ENCODE data around the gene LBR. TPM values are rescaled to one million over a fixed set of nuclear protein-coding genes. Genes with fewer than 3 reads are reported as not detected.

LBR gene
- total RNA-seq, 4 donors from 2014 or later: 16.4 to 47.7 (median 22.5) TPM

DNA sequence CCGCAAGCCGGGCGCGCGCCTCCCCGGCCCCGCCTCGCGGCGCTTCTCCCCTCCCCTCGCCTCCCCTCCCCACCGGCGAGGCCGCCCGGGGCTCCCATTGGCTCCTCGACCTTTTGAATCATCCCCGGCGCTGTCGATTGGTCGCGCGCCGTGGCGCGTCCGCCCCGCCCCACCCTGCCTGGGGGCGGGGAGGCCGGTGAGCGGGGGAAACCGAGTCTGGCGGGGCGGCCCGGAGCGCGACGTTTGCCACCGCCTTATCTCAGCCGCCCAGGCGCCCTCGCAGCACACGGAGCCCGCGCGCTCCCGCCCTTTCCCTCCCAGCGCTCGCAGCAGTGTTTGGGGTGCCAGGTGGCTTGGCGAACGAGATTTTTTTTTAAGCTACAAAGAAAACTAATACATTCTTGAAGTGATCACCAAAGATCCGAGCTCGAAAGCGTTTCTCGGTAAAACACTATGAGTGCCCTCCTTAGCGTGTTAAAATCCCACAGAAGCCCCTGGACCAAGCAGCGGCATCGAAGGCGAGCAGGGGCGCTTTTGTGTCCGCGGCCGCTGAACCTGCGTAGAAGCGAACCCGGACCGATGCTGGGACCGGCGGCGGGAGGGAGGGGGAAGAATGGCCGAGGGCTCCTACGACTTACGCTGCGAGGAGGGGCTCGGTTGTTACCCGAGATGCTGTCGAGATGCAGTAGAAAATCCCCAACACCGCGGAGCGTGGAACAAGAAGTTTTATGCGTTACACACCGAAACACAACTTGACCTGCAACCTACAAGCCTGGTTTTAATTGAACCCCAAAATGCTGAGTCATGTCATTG lies 436 bp upstream of the LBR start:
- TF ChIP-seq, protein P1, sequence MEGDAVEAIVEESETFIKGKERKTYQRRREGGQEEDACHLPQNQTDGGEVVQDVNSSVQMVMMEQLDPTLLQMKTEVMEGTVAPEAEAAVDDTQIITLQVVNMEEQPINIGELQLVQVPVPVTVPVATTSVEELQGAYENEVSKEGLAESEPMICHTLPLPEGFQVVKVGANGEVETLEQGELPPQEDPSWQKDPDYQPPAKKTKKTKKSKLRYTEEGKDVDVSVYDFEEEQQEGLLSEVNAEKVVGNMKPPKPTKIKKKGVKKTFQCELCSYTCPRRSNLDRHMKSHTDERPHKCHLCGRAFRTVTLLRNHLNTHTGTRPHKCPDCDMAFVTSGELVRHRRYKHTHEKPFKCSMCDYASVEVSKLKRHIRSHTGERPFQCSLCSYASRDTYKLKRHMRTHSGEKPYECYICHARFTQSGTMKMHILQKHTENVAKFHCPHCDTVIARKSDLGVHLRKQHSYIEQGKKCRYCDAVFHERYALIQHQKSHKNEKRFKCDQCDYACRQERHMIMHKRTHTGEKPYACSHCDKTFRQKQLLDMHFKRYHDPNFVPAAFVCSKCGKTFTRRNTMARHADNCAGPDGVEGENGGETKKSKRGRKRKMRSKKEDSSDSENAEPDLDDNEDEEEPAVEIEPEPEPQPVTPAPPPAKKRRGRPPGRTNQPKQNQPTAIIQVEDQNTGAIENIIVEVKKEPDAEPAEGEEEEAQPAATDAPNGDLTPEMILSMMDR (IDR thresholded peaks at IDR 0.05): no peak
- no peak for TF ChIP-seq POLR2A (IDR thresholded peaks at IDR 0.05)
- intact Hi-C loops (cut with DNase I; ENCODE audit: low total_unique reads): no loop called here
- peak overlapping the region; percentile 84 for H3K4me3 ChIP-seq (ENCODE audit: low read depth, poor library complexity, severe bottlenecking)
- peak; percentile 91 to 98 for DNase-seq (ENCODE audit: low spot score in 2 of 2)
- 0 to 1% methylated on average over 43 to 47 of the region's 81 CpGs for WGBS, 2 donors

DNA sequence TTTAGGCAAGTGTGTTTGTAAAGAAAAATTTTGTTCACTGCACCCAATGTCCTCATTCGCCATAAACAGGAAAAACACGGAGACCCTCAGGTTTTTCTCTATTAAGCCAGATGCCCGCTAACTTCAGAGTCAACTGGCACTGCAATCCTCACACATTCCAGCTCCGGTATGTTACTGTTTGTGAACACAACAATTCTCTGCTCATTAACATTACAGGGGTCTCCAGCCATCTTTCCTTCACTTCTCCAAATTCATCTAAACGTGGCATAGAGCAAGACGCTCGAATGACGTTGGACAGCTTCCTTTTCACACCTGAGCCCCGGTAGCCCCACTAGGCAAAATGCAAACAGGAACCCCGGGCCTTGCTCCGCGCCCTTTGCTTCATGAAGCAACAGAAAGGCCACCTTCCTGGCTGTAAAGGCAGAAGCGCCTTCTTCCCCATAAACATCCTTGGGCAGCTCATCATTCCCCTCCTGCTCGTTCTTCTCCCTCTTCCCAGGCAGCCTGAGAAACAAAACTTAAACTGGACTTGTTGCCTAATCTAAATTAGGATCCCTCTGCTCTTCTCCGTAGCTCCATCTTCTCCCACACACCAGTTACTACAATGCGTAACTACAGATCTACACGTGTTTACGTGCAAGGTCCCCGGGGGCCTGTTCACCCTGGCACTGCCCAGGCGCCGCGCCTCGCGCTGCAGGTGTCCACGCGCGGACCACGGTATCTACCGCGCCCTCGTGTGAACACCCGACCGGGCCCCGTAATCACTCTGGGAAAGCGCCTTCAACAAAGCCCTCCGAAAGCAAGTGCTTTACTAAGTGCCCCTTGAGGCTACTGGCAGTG lies 1.2 kb downstream of the LBR start:
- intact Hi-C loops (cut with DNase I; ENCODE audit: low total_unique reads): no loop called here
- peak overlapping the region; percentile 84 for H3K4me3 ChIP-seq (ENCODE audit: low read depth, poor library complexity, severe bottlenecking)
- WGBS, 2 donors: 9 to 10% methylated on average over 36 of the region's 36 CpGs
- no peak for DNase-seq (ENCODE audit: low spot score in 2 of 2)
- TF ChIP-seq, protein P1 (IDR thresholded peaks at IDR 0.05): no peak
- no peak for TF ChIP-seq POLR2A (IDR thresholded peaks at IDR 0.05)

DNA sequence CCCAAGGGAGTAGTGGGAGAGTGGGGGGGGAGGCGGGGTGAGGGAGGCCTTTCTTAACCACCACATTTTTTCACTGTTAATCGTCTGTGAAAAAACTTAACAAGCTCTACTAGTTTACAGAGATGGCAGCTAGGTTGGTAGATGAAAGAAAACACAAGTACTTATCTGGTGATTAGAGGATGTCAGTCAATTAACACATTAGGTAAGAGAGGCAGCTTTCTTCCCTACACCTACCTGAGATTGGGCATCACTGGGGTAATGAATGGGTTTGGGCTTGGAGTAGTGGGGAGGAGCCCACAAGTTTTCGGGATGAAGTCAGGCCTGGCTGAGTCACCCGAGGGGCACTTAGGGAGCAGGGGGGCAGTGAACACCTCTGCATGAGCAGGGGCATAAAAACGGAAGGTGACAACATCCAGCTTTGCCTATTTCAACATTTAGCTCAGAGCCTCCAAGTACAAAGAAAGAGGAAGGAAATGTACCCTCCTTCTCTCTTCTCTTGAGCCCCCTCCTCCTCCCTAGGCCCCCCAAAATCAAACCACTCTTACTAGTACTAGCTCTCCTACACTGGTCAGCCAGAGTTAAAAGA lies 2.5 kb downstream of the LBR start:
- 48 to 53% methylated on average over 5 of the region's 5 CpGs for WGBS, 2 donors
- DNase-seq (ENCODE audit: low spot score in 2 of 2): no peak
- TF ChIP-seq, protein P1 (IDR thresholded peaks at IDR 0.05): no peak
- no peak for TF ChIP-seq POLR2A (IDR thresholded peaks at IDR 0.05)
- no peak overlapping the region for H3K4me3 ChIP-seq (ENCODE audit: low read depth, poor library complexity, severe bottlenecking)
- intact Hi-C loops (cut with DNase I; ENCODE audit: low total_unique reads): no loop called here

DNA sequence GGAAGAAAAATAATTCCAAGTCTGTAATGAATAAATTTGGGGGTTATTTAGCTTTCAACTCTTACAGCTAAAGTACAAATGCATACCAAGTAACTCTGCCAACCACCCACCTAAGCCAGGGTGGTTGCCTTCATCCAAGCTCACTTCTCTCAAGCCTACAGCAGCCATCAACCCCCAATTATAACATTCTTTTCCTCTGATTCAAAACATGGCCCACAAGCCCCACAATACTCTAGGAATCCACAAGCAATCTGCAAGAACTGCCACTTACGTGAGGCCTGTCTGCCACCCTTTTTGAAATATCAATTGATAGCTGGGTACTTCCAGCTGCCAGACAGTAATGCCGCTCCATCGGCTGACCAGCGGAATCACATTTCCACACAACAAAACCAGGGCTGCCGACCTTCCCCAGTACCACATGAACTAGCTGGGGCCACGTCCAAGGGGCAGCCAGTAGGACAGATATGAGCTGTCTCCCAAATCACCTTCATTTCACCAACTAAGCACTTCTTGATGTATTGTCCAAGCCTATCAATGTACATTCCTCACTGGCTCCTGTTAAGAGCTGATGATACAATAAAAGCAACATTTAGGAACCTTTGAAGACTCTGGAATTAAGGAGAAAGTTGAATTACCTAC lies 3.2 kb downstream of the LBR start:
- no peak overlapping the region for H3K4me3 ChIP-seq (ENCODE audit: low read depth, poor library complexity, severe bottlenecking)
- TF ChIP-seq POLR2A (IDR thresholded peaks at IDR 0.05): no peak
- TF ChIP-seq, protein P1 (IDR thresholded peaks at IDR 0.05): no peak
- whole genome bisulfite sequencing, 2 donors: 87 to 90% methylated on average over 6 of the region's 6 CpGs
- intact Hi-C loops (cut with DNase I; ENCODE audit: low total_unique reads): no loop called here
- no peak for DNase-seq (ENCODE audit: low spot score in 2 of 2)

DNA sequence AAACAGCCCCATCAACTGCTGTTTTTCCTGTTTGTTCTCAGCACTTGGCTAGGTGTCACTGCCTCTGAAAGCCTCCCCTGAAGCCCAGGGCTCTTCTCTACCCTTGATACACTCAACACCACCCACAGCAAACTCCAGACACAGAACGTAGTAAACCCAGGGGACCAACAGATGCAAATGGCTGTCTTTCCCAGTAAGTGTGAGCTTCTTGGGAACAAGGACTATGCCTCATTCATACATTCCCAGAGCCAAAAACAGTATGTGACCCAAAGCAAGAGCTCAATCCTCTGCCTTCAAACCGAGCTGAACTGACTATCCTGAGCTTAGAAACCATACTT lies 4.4 kb downstream of the LBR start:
- 74 to 85% methylated on average over 2 of the region's 2 CpGs for WGBS, 2 donors
- TF ChIP-seq POLR2A (IDR thresholded peaks at IDR 0.05): no peak
- TF ChIP-seq, protein P1 (IDR thresholded peaks at IDR 0.05): no peak
- DNase-seq (ENCODE audit: low spot score in 2 of 2): no peak

More for the DNA sequence above, 4.4 kb downstream of the LBR start:
- intact Hi-C loops (cut with DNase I; ENCODE audit: low total_unique reads): no loop called here
- H3K4me3 ChIP-seq (ENCODE audit: low read depth, poor library complexity, severe bottlenecking): no peak overlapping the region
